Tibial nerve (tissue), 4 donors: Measurements from ENCODE around the gene FLVCR1. TPM values are rescaled to one million over a fixed set of nuclear protein-coding genes. Genes with fewer than 3 reads are reported as not detected.

Source experiments
- DNase-seq, 2 donors: peaks; one replicate each; pipeline ENCODE4 v3.0.0-alpha.2; 2019; ENCODE audit warnings: low spot score in 2 of 2
- H3K27ac ChIP-seq, 4 donors: fragments of 200-600 bp; sonication (generic) in 3 of 4; one replicate each; pipeline ENCODE4 v1.5.1; 2017 to 2019; ENCODE audit warnings: mild to moderate bottlenecking in 1 of 4
- H3K27me3 ChIP-seq, 2 donors: fragments of 200-600 bp; sonication (generic) in 1 of 2; one replicate each; pipeline versions ENCODE4 v1.5.1 to v1.6.0; 2017 to 2019
- H3K36me3 ChIP-seq, 3 donors: fragments of 200-600 bp; sonication (generic); one replicate each; pipeline ENCODE4 v1.5.1; 2018 to 2019
- H3K4me1 ChIP-seq, 4 donors: fragments of 200-600 bp; sonication (generic) in 3 of 4; one replicate each; pipeline ENCODE4 v1.5.1; 2017 to 2019
- H3K4me3 ChIP-seq, 4 donors: fragments of 200-600 bp; sonication (generic) in 3 of 4; one replicate each; pipeline ENCODE4 v1.5.1; 2017 to 2019; ENCODE audit warnings: mild to moderate bottlenecking in 1 of 4, moderate library complexity in 1 of 4
- H3K9me3 ChIP-seq, 4 donors: fragments of 200-600 bp; sonication (generic) in 3 of 4; one replicate each; pipeline ENCODE4 v1.5.1; 2017 to 2019
- CTCF ChIP-seq, 5 experiments: fragments of 200-600 bp in 3 of 5; fragments of 450-650 bp in 2 of 5; sonication (generic) in 3 of 5; IDR thresholded peaks; one replicate each; pipeline ENCODE4 v1.5.1; 2016 to 2019; ENCODE audit warnings: antibody characterized with exemption in 5 of 5, mild to moderate bottlenecking in 3 of 5, moderate library complexity in 2 of 5
- EP300 ChIP-seq, 2 donors: sonication (generic); formaldehyde crosslinking; IDR thresholded peaks; one replicate each; pipeline ENCODE4 v1.6.1; 2017; ENCODE audit warnings: antibody characterized with exemption in 2 of 2, mild to moderate bottlenecking in 1 of 2
- POLR2A ChIP-seq, 2 donors: fragments of 450-650 bp; IDR thresholded peaks; one replicate each; pipeline ENCODE4 v1.6.1; 2017; ENCODE audit warnings: antibody characterized with exemption in 2 of 2, mild to moderate bottlenecking in 2 of 2, moderate library complexity in 2 of 2
- WGBS, 2 donors: methylation state at CpG; one replicate each; pipeline ENCODE4 v1.1.5; 2018; 5-methylcytosine and 5-hydroxymethylcytosine counted together
- total RNA-seq, 4 donors: library from RNA; depleted of rRNA; stranded (reverse); fragments of >200 nt; gene quantifications; one replicate each; pipeline ENCODE4 v1.1.0, GENCODE V29; 2016

FLVCR1 gene
- total RNA-seq, 4 donors from 2014 or later, result 3.7 to 29.4 (median 14.0) TPM

DNA sequence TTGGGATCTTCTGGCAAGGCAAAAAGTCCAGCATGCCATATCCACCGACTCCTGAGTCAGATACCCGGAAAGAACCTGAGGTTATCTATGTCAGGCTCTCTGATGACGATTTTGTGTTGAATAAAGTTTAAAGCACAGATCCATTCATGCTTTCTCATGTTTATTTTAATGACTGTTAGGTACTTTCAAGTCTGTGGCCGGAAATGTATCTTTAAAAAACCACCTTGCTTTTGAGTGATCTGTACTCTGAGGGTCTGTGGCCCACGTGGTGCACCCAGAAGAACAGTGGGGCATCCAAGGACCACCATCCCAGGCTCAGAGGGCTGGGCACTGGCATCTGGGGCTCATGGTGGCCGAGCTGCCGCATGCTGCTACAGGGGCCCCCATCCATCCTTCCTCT, 62.2 kb downstream of the FLVCR1 start:
- 83 to 85% methylated on average over 5 to 7 of the region's 7 CpGs for WGBS, 2 donors
- no peak overlapping the region for H3K27ac ChIP-seq
- DNase-seq, result no peak
- TF ChIP-seq EP300 (IDR thresholded peaks at IDR 0.05), result no peak
- TF ChIP-seq CTCF (IDR thresholded peaks at IDR 0.05), result no peak
- no peak for TF ChIP-seq POLR2A (IDR thresholded peaks at IDR 0.05)
- no peaks in the 10 kb centered on the region for H3K27me3 ChIP-seq
- H3K36me3 ChIP-seq, result no peaks in the 10 kb centered on the region
- no peaks in the 10 kb centered on the region for H3K9me3 ChIP-seq
- peaks cover 0 to 25% (median 3%) of the 10 kb centered on the region in 4 donors for H3K4me1 ChIP-seq
- no peak overlapping the region for H3K4me3 ChIP-seq

- Histone ChIP-seq H3K27me3 (no peaks in the 10 kb centered on the region), H3K9me3 (no peaks in the 10 kb centered on the region), H3K27ac (no peak overlapping the region), H3K4me3 (no peak overlapping the region), H3K36me3 (no peaks in the 10 kb centered on the region), H3K4me1 (peaks cover 0 to 23% (median 3%) of the 10 kb centered on the region in 4 donors)
- no peak for DNase-seq
- TF ChIP-seq CTCF (IDR thresholded peaks at IDR 0.05) (no peak), POLR2A (IDR thresholded peaks at IDR 0.05) (no peak), EP300 (IDR thresholded peaks at IDR 0.05) (no peak)
- WGBS, 2 donors, result 77 to 78% methylated on average over 6 of the region's 6 CpGs
Observed at GRCh38 chr1:212920896-212921295, 62.8 kb downstream of the FLVCR1 start.

DNA sequence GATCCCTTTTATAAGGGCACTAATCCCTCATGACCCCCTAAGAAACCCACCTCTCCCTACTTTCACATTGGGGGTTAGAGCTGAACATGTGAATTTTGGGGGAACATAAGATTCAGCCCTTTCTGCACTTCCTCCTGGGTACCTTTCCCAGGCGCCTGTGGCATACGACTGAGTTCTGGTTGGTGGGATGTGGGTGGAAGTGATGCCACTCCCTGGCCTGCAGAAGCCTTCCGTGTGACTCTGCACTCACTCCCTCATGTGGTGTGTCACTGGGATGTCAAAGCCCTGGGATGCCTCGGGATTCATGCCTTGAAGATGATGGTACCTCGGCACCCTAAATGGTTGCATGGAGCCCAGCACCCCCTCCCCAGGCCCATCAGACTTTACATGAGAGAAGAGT, 63.9 kb downstream of the FLVCR1 start:
- Histone ChIP-seq H3K4me3 (no peak overlapping the region), H3K9me3 (no peaks in the 10 kb centered on the region), H3K36me3 (no peaks in the 10 kb centered on the region), H3K27ac (no peak overlapping the region), H3K4me1 (peaks cover 0 to 12% (median 0%) of the 10 kb centered on the region in 4 donors), H3K27me3 (no peaks in the 10 kb centered on the region)
- TF ChIP-seq POLR2A (IDR thresholded peaks at IDR 0.05) (no peak), EP300 (IDR thresholded peaks at IDR 0.05) (no peak), CTCF (IDR thresholded peaks at IDR 0.05) (no peak)
- DNase-seq, result no peak
- WGBS, 2 donors, result 63 to 78% methylated on average over 5 of the region's 5 CpGs

GRCh38 chr1:212926372-212926771, 68.3 kb downstream of the FLVCR1 start:
- WGBS, 2 donors, result 73 to 91% methylated on average over 6 of the region's 6 CpGs
- H3K4me1 ChIP-seq, result peaks cover 0 to 11% (median 0%) of the 10 kb centered on the region in 4 donors
- no peaks in the 10 kb centered on the region for H3K36me3 ChIP-seq
- DNase-seq, result no peak
- no peak overlapping the region for H3K4me3 ChIP-seq
- TF ChIP-seq CTCF (IDR thresholded peaks at IDR 0.05) (no peak), EP300 (IDR thresholded peaks at IDR 0.05) (no peak), POLR2A (IDR thresholded peaks at IDR 0.05) (no peak)
- H3K9me3 ChIP-seq, result no peaks in the 10 kb centered on the region
- no peaks in the 10 kb centered on the region for H3K27me3 ChIP-seq
- H3K27ac ChIP-seq, result no peak overlapping the region

- Histone ChIP-seq H3K36me3 (no peaks in the 10 kb centered on the region), H3K27ac (no peak overlapping the region), H3K9me3 (no peaks in the 10 kb centered on the region), H3K27me3 (no peaks in the 10 kb centered on the region), H3K4me1 (peaks cover 0 to 11% (median 0%) of the 10 kb centered on the region in 4 donors), H3K4me3 (no peak overlapping the region)
- no peak for DNase-seq
- 40 to 43% methylated on average over 10 of the region's 10 CpGs for WGBS, 2 donors
- no peak for TF ChIP-seq CTCF (IDR thresholded peaks at IDR 0.05)
- no peak for TF ChIP-seq EP300 (IDR thresholded peaks at IDR 0.05)
- no peak for TF ChIP-seq POLR2A (IDR thresholded peaks at IDR 0.05)
Observed at GRCh38 chr1:212928323-212929291, 70.5 kb downstream of the FLVCR1 start.
